ENCODE results near the gene RGS14.

The RGS14 gene

DNA sequence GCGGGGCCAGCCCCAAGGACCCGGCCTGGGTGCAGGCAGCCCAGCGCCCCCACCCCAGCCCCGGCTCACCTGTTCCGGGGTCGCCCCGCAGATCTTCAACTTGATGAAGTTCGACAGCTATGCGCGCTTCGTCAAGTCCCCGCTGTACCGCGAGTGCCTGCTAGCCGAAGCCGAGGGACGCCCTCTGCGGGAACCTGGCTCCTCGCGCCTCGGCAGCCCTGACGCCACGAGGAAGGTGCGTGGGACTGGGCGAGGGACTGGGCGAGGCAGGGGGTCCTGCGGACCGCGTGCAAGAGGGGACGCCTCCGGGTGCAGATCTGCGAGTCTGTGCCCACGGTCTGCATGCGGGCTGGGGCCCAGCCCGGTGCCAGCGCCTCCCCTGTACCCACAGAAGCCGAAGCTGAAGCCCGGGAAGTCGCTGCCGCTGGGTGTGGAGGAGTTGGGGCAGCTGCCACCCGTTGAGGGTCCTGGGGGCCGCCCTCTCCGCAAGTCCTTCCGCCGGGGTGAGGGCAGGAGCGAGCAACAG, 9.7 kb downstream of the RGS14 start:
- TF ChIP-seq, protein P1, sequence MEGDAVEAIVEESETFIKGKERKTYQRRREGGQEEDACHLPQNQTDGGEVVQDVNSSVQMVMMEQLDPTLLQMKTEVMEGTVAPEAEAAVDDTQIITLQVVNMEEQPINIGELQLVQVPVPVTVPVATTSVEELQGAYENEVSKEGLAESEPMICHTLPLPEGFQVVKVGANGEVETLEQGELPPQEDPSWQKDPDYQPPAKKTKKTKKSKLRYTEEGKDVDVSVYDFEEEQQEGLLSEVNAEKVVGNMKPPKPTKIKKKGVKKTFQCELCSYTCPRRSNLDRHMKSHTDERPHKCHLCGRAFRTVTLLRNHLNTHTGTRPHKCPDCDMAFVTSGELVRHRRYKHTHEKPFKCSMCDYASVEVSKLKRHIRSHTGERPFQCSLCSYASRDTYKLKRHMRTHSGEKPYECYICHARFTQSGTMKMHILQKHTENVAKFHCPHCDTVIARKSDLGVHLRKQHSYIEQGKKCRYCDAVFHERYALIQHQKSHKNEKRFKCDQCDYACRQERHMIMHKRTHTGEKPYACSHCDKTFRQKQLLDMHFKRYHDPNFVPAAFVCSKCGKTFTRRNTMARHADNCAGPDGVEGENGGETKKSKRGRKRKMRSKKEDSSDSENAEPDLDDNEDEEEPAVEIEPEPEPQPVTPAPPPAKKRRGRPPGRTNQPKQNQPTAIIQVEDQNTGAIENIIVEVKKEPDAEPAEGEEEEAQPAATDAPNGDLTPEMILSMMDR (IDR thresholded peaks at IDR 0.05; ENCODE audit: low read depth, low read length, missing control alignments), result no peak
- no peak overlapping the region for H3K4me3 ChIP-seq (ENCODE audit: low read depth, low read length)
- no peak for DNase-seq (ENCODE audit: low read depth)

DNA sequence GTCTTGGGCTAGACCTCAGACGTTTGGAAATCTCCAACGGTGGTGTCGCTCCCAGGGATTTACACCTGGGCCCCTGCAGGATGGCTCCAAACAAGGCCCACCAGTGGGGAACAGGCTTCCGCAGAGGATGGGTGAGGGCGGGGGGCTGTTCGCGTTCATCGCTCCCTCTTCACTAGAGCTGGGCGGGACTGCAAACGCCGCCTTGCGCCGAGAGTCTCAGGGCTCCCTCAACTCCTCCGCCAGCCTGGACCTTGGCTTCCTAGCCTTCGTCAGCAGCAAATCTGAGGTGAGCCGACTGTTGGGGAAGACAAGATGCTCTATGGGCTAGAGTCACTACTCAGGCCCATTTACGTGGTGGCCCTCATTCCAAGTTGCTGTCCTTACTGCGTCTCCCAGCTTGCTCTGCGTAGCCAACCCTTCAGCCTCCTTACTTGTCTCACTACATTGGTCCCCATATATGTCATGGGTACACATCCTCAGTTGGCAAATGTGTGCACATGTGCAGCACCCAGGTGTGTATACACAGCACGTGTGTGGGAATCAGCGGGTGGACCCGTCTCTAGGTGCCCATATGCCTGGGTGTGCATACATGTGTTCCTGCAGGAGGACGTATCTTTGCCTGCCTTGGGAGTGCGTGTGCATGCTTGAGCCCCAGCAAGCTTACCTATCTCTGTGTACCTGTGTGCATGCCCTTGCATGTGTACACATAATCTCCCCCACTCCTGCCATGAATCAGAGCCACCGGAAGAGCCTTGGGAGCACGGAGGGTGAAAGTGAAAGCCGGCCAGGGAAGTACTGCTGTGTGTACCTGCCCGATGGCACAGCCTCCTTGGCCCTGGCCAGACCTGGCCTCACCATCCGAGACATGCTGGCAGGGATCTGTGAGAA, 10.5 kb downstream of the RGS14 start:
- H3K4me3 ChIP-seq (ENCODE audit: low read depth, low read length), result no peak overlapping the region
- DNase-seq (ENCODE audit: low read depth), result no peak
- TF ChIP-seq, protein P1 (IDR thresholded peaks at IDR 0.05; ENCODE audit: low read depth, low read length, missing control alignments), result no peak

DNA sequence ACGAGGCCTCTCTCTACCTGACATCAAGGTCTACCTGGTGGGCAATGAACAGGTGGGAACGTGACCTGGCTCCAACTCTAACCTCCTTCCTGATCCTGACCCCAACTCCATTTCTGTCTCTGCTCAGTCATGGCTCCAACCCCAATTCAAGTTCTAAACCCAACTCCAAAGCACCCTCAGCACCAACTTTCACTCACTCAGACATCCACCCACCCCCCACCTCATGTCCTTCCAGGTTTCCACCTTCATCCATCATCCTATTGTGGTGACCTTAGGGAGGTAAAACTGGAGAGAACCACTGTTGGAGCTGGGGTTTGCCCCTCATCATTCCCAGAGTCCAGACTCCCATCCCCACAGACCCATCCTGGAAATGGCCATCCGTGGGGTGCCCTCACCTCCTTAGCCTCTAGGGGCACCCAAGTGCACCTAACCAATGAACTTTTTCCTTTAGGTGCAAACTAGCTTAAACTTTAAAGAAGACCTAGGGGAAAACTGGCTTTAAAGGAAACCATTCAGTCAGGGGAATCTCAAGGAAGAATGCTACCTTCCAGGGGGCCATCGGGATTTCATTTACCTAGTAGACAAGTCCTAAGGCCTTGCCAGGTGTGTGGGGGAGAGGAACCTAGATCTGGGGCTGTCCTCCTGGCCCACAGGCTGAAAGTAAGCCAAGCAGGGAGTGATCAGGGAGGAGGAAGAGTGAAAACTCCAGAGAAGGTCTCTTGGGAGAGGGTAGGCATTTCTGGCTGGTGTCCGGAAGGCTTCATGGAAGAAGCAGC, 11.3 kb downstream of the RGS14 start:
- no peak for DNase-seq (ENCODE audit: low read depth)

DNA sequence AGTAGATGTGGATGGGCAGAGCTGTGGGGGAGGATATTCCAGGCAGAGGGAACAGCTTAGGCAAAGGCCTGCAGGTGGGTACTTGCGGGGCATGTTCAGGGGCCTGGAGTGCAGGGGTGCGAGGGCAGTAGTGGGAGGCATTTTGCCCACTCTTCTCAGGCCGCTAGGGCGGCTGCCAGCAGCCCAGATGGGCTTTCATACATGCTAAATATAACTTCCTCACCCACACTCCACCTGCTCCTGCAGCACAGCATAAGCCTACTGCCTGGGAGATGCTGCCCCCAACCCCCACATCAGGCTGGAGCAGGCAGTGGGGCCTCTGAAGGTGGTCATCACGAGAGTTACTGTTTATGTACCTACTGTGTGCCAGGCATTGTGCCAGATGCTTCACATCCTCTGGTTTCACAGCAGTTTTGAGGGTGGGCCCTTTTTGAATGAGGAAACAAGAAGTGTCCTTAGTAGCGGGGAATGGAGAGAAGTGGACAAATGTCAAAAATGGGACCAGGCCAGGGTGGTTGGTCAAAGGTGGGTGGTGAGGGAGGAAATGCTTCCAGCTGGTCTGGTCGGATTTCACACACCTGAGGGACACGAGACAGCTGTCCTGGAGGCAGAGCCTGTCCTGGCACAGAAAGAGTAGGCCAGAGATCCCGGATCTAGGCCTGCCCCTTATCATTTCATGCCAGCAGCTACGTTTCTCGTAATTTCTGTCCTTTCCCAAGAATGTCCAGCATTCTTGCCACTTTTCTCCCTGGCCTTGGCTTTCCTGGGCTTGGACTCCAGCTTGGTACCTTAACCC, 12.1 kb downstream of the RGS14 start:
- DNase-seq (ENCODE audit: low read depth), result no peak
- no peak overlapping the region for H3K4me3 ChIP-seq (ENCODE audit: low read depth, low read length)
- TF ChIP-seq, protein P1 (IDR thresholded peaks at IDR 0.05; ENCODE audit: low read depth, low read length, missing control alignments), result no peak

More for the DNA sequence above, 11.3 kb downstream of the RGS14 start:
- TF ChIP-seq, protein P1 (IDR thresholded peaks at IDR 0.05; ENCODE audit: low read depth, low read length, missing control alignments), result peak; percentile 84
- H3K4me3 ChIP-seq (ENCODE audit: low read depth, low read length), result no peak overlapping the region

DNA sequence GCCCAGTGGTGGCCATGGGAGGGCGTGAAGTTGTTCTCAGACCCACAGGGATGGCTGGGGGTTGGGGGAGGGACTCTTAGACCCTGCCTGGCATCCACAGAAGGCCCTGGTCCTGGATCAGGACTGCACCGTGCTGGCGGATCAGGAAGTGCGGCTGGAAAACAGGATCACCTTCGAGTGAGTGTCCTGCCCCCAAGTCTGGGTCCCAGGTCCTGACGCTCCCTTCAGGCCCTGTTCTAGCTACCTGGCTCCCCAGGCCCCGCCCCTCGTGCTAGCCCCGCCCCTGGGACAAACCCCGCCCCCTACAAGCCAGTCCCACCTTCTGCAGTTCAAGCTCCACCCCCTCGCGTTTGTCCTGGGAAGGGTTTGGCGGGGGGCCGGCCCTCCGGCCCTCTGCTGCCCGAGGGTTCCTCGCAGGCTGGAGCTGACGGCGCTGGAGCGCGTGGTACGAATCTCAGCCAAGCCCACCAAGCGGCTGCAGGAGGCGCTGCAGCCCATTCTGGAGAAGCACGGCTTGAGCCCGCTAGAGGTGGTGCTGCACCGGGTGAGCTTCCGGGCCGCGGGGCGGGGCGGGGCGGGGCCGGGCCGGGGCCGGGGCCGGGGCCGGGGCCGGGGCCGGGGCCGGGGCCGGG, 12.9 kb downstream of the RGS14 start:
- no peak for DNase-seq (ENCODE audit: low read depth)
- TF ChIP-seq, protein P1 (IDR thresholded peaks at IDR 0.05; ENCODE audit: low read depth, low read length, missing control alignments), result peak; percentile 5
- no peak overlapping the region for H3K4me3 ChIP-seq (ENCODE audit: low read depth, low read length)

All from GM12864 (cell line).